GM21529 (cell line): ENCODE results near the gene TRABD.
A peak's percentile ranks its signal among the peaks of the same experiment; 100 is the strongest.
"Not testable (repeated sequence)": the region's sequence is repeated elsewhere in the genome, so short reads cannot be mapped to it uniquely, and the experiment has no call there.

ENCODE experiments used
- ATAC-seq: cut with Tn5 transposase; IDR thresholded peaks from one replicate; pipeline ENCODE4 v1.9.1; 2021; ENCODE audit not compliant: unreplicated experiment

Gene TRABD

GRCh38 chr22:50185375-50186087, at the start of gene TRABD:
Gene TRABD, plus strand, starts transcription at chr22:50185913. Its CDS starts 7,148 bp downstream, at chr22:50193061.
- ATAC-seq = peak; percentile 35

- no peak for ATAC-seq
Measured at GRCh38 chr22:50136581-50137015, 49.1 kb upstream of the TRABD start.

- ATAC-seq = not testable (repeated sequence)
Measured at GRCh38 chr22:50137277-50137676, 48.4 kb upstream of the TRABD start.

GRCh38 chr22:50138041-50138440, 47.7 kb upstream of the TRABD start:
- no peak for ATAC-seq

GRCh38 chr22:50138988-50139387, 46.7 kb upstream of the TRABD start:
- ATAC-seq = no peak

GRCh38 chr22:50139843-50140415, 45.8 kb upstream of the TRABD start:
- ATAC-seq = no peak

- ATAC-seq = no peak
Measured at GRCh38 chr22:50140615-50141014, 45.1 kb upstream of the TRABD start.

GRCh38 chr22:50141462-50141861, 44.3 kb upstream of the TRABD start:
- no peak for ATAC-seq

GRCh38 chr22:50141891-50142363, 43.8 kb upstream of the TRABD start:
- no peak for ATAC-seq

- no peak for ATAC-seq
Measured at GRCh38 chr22:50143096-50143495, 42.6 kb upstream of the TRABD start.

GRCh38 chr22:50144005-50144614, 41.6 kb upstream of the TRABD start:
- no peak for ATAC-seq

GRCh38 chr22:50145721-50146438, 39.8 kb upstream of the TRABD start:
- no peak for ATAC-seq

- no peak for ATAC-seq
Measured at GRCh38 chr22:50146439-50147238, 39.1 kb upstream of the TRABD start.

GRCh38 chr22:50147258-50148165, 38.2 kb upstream of the TRABD start:
- not testable (repeated sequence) for ATAC-seq

GRCh38 chr22:50148166-50148500, 37.6 kb upstream of the TRABD start:
- no peak for ATAC-seq

GRCh38 chr22:50148991-50149721, 36.6 kb upstream of the TRABD start:
- peak; percentile 52 for ATAC-seq

GRCh38 chr22:50150161-50151129, 35.3 kb upstream of the TRABD start:
- no peak for ATAC-seq
